DND-41 (cell line): ENCODE data around the gene SERGEF.

ENCODE experiments used
- ATAC-seq: fragments of 200-7000 bp; cut with Tn5 transposase; 3 replicates; pipeline ENCODE4 v1.9.1; 2021; ENCODE audit warnings: low read depth; ENCODE audit not compliant: insufficient read depth
- DNase-seq: peaks from one replicate; pipeline ENCODE4 v3.0.0-alpha.2; 2020
- H2AFZ ChIP-seq: 2 replicates; pipeline ENCODE4 v1.6.0; 2012; ENCODE audit warnings: low read depth, low read length
- H3K27ac ChIP-seq: 2 replicates; pipeline ENCODE4 v1.5.1; 2012; ENCODE audit warnings: low read length, inconsistent platforms
- H3K27me3 ChIP-seq: fragments of 200-600 bp; sonication (generic); 2 replicates; pipeline ENCODE4 v1.6.0; 2012; ENCODE audit warnings: low read length, mild to moderate bottlenecking, inconsistent platforms; ENCODE audit not compliant: insufficient read depth, poor library complexity
- H3K36me3 ChIP-seq: 2 replicates; pipeline ENCODE4 v1.5.1; 2012; ENCODE audit warnings: low read length, inconsistent platforms; ENCODE audit not compliant: insufficient read depth
- H3K4me1 ChIP-seq: 2 replicates; pipeline ENCODE4 v1.5.1; 2012; ENCODE audit warnings: mild to moderate bottlenecking, low read length; ENCODE audit not compliant: insufficient read depth
- H3K4me2 ChIP-seq: 2 replicates; pipeline ENCODE4 v1.6.0; 2012; ENCODE audit warnings: mild to moderate bottlenecking, moderate library complexity, low read length, inconsistent platforms; ENCODE audit not compliant: insufficient read depth
- H3K4me3 ChIP-seq, 2 experiments: fragments of 200-600 bp in 1 of 2; shearing (Covaris generic) in 1 of 2; 2 replicates each; pipeline ENCODE4 v1.5.1; 2012 to 2016; ENCODE audit warnings: inconsistent platforms in 2 of 2, low read length in 2 of 2, mild to moderate bottlenecking in 2 of 2, low read depth in 1 of 2, moderate library complexity in 1 of 2
- H3K79me2 ChIP-seq: 2 replicates; pipeline ENCODE4 v1.6.0; 2012; ENCODE audit warnings: low read length, inconsistent platforms; ENCODE audit not compliant: insufficient read depth
- H3K9ac ChIP-seq: 2 replicates; pipeline ENCODE4 v1.6.0; 2012; ENCODE audit warnings: low read depth, mild to moderate bottlenecking, inconsistent platforms, low read length, moderate library complexity
- H3K9me3 ChIP-seq: 2 replicates; pipeline ENCODE4 v1.5.1; 2012; ENCODE audit warnings: low read length, moderate library complexity, mild to moderate bottlenecking, inconsistent platforms; ENCODE audit not compliant: insufficient read depth, severe bottlenecking
- H4K20me1 ChIP-seq: 2 replicates; pipeline ENCODE4 v1.6.0; 2012; ENCODE audit warnings: low read length; ENCODE audit not compliant: insufficient read depth
- EZH2 ChIP-seq: IDR thresholded peaks from 3 replicates; pipeline ENCODE4 v1.6.1; 2012; ENCODE audit warnings: borderline replicate concordance, low read depth, mild to moderate bottlenecking, moderate library complexity, low read length, inconsistent platforms; ENCODE audit not compliant: severe bottlenecking
- TF ChIP-seq, protein P1 (sequence below): IDR thresholded peaks from 2 replicates; pipeline ENCODE4 v1.5.1; 2012; ENCODE audit warnings: borderline replicate concordance, low read length, moderate library complexity, mild to moderate bottlenecking; ENCODE audit not compliant: poor library complexity, severe bottlenecking; ENCODE audit errors: extremely low read depth

SERGEF gene

DNA sequence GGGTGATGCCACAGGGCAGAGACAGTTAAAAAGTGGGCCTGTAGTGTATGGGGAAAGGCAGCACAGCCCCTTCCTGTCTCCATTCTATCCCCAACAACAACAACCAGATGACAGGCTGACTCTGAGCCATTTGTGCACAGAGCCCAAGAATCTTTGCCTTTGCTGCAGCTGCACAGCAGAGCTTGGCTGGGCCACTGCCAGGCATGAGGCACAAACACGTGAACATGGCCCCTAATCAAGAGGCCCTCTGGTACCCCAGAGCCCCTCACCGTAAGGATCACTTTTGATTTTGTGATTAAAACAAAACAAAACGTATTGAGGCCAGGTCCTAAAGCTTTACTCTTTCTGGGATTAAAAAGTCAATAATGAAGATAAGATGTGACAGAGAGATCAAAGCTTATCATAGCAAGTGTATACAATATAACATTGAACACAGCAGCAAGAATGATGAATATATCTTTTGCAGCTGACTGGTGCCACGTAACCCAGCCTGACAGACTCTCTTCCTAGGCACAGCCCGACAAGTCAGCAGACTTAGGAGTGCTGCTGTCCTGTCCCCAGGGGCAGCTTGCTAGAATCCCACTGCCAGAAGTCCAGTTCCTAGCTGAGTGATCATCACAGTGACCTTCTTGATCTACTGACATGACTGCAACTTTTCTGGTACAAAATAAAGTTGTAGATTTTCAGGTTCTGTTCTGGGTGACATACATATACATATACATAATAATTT is 117.8 kb downstream of the SERGEF start:
- H3K36me3 ChIP-seq: peaks cover 7% of the 10 kb centered on the region; the same call in 1 of the 2 replicates
- ATAC-seq: no peak
- no peaks in the 10 kb centered on the region for H3K79me2 ChIP-seq
- no peaks in the 10 kb centered on the region for H3K27me3 ChIP-seq
- no peaks in the 10 kb centered on the region for H3K4me1 ChIP-seq
- H2AFZ ChIP-seq: no peak overlapping the region
- no peak overlapping the region for H3K4me3 ChIP-seq
- no peak overlapping the region for H3K27ac ChIP-seq
- no peak for DNase-seq
- H3K9me3 ChIP-seq: no peaks in the 10 kb centered on the region
- H4K20me1 ChIP-seq: no peaks in the 10 kb centered on the region
- H3K4me2 ChIP-seq: no peak overlapping the region
- H3K9ac ChIP-seq: no peak overlapping the region
- TF ChIP-seq EZH2: no peak
- TF ChIP-seq, protein P1, sequence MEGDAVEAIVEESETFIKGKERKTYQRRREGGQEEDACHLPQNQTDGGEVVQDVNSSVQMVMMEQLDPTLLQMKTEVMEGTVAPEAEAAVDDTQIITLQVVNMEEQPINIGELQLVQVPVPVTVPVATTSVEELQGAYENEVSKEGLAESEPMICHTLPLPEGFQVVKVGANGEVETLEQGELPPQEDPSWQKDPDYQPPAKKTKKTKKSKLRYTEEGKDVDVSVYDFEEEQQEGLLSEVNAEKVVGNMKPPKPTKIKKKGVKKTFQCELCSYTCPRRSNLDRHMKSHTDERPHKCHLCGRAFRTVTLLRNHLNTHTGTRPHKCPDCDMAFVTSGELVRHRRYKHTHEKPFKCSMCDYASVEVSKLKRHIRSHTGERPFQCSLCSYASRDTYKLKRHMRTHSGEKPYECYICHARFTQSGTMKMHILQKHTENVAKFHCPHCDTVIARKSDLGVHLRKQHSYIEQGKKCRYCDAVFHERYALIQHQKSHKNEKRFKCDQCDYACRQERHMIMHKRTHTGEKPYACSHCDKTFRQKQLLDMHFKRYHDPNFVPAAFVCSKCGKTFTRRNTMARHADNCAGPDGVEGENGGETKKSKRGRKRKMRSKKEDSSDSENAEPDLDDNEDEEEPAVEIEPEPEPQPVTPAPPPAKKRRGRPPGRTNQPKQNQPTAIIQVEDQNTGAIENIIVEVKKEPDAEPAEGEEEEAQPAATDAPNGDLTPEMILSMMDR: no peak

DNA sequence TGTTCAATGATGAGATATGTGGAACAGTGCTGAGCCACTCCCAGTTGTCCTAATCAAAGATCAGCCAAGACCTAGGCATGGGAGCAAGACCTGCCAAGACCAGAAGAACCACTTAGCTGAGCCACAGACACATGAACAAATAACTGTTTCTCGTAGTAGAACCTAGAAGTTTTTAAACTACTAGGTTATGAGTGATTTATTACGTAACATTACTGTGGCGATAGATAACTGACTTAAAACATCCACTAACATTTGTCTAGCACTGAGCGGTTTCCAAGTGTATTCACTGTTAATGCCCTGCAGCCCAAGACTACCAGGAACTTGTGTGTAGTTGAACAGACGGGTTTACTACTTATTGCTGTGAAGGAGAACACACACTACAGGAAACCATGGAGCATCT is 120.4 kb downstream of the SERGEF start:
- Histone ChIP-seq H3K4me3 (no peak overlapping the region), H3K4me1 (no peaks in the 10 kb centered on the region), H4K20me1 (no peaks in the 10 kb centered on the region), H3K27ac (no peak overlapping the region), H3K79me2 (no peaks in the 10 kb centered on the region), H3K36me3 (peaks cover 7% of the 10 kb centered on the region; the same call in 1 of the 2 replicates), H2AFZ (no peak overlapping the region), H3K27me3 (no peaks in the 10 kb centered on the region), H3K9ac (no peak overlapping the region), H3K4me2 (no peak overlapping the region), H3K9me3 (no peaks in the 10 kb centered on the region)
- ATAC-seq (no peak), DNase-seq (no peak)
- TF ChIP-seq EZH2: no peak
- TF ChIP-seq, protein P1: no peak

DNA sequence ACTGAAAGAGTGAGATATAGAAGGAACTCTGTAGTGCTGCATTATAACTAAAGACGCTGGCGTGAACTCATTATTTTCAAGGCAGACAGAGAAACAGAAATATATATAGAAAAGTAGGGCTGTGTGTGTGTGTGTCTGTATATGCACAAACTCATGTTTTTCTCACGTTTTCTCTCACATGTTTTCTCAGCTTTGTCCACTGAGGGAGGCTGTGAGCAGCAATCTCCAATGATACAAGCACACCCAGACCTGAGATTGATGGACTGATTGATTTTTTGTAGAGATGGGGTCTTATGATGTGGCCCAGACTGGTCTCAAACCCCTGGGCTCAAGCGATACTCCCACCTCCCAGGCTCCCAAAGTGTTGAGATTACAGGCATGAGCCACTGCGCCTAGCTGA is 122.5 kb downstream of the SERGEF start:
- H3K79me2 ChIP-seq: no peaks in the 10 kb centered on the region
- no peak overlapping the region for H2AFZ ChIP-seq
- no peaks in the 10 kb centered on the region for H3K4me1 ChIP-seq
- no peaks in the 10 kb centered on the region for H4K20me1 ChIP-seq
- no peak overlapping the region for H3K4me2 ChIP-seq
- H3K36me3 ChIP-seq: peaks cover 7% of the 10 kb centered on the region; the same call in 1 of the 2 replicates
- DNase-seq (no peak), ATAC-seq (no peak)
- TF ChIP-seq, protein P1: no peak
- no peak for TF ChIP-seq EZH2
- no peak overlapping the region for H3K4me3 ChIP-seq
- H3K27me3 ChIP-seq: no peaks in the 10 kb centered on the region
- H3K27ac ChIP-seq: no peak overlapping the region
- H3K9me3 ChIP-seq: no peaks in the 10 kb centered on the region
- H3K9ac ChIP-seq: no peak overlapping the region

DNA sequence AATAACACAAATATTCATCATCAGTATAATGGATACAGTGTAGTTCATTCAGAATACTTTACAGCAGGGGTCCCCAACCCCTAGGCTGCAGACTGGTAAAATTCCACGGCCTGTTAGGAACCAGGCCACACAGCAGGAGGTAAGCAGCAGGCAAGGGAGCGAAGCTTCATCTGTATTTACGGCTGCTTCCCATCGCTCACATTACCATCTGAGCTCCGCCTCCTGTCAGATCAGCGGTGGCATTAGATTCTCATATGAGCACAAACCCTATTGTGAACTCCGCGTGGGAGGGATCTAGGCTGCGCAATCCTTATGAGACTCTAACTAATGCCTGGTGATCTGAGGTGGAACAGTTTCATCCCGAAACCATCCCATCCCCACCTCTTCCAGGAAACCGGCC is 125.1 kb downstream of the SERGEF start:
- H3K9me3 ChIP-seq: no peaks in the 10 kb centered on the region
- H3K27ac ChIP-seq: no peak overlapping the region
- TF ChIP-seq EZH2: no peak
- TF ChIP-seq, protein P1: no peak
- ATAC-seq: no peak
- H3K9ac ChIP-seq: no peak overlapping the region
- H3K79me2 ChIP-seq: no peaks in the 10 kb centered on the region
- no peak overlapping the region for H2AFZ ChIP-seq
- H3K36me3 ChIP-seq: peaks cover 7% of the 10 kb centered on the region; the same call in 1 of the 2 replicates
- no peak for DNase-seq
- H3K4me3 ChIP-seq: no peak overlapping the region
- H3K27me3 ChIP-seq: no peaks in the 10 kb centered on the region
- no peaks in the 10 kb centered on the region for H4K20me1 ChIP-seq
- no peaks in the 10 kb centered on the region for H3K4me1 ChIP-seq
- no peak overlapping the region for H3K4me2 ChIP-seq
